AG10803 (cell line): ENCODE measurements around the gene RBPJL.

Source experiments
- DNase-seq: peaks from one replicate; pipeline ENCODE4 v3.0.0; 2010; ENCODE audit warnings: low read depth
- H3K4me3 ChIP-seq: 2 replicates; pipeline ENCODE4 v1.5.1; 2011; ENCODE audit warnings: mild to moderate bottlenecking, low read length, control low read depth
- TF ChIP-seq, protein P1 (sequence below): conservative IDR thresholded peaks from 2 replicates; pipeline ENCODE4 v1.5.1; 2011; ENCODE audit warnings: mild to moderate bottlenecking, low read length, control low read depth, inconsistent platforms

The RBPJL gene

DNA sequence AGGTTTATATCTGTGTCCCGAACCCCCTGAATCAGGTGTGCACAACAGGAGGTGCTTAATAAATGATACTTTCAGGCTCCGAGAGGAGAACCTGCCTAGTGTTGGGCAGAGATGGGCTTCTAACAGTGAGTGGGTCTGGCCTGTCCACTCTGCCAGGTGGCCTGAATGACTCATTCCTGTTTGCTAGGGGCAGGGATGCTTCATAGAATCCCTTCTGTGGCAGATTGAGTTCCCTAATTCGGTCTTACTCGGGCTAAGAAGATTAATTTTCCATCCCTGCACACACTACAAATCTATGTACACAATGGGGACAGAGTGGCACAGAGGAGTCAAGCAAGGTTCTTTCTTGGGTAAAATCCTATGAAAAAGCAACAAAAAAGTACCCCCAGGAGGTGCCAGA is 21.8 kb downstream of the RBPJL start:
- no peak overlapping the region for H3K4me3 ChIP-seq
- TF ChIP-seq, protein P1, sequence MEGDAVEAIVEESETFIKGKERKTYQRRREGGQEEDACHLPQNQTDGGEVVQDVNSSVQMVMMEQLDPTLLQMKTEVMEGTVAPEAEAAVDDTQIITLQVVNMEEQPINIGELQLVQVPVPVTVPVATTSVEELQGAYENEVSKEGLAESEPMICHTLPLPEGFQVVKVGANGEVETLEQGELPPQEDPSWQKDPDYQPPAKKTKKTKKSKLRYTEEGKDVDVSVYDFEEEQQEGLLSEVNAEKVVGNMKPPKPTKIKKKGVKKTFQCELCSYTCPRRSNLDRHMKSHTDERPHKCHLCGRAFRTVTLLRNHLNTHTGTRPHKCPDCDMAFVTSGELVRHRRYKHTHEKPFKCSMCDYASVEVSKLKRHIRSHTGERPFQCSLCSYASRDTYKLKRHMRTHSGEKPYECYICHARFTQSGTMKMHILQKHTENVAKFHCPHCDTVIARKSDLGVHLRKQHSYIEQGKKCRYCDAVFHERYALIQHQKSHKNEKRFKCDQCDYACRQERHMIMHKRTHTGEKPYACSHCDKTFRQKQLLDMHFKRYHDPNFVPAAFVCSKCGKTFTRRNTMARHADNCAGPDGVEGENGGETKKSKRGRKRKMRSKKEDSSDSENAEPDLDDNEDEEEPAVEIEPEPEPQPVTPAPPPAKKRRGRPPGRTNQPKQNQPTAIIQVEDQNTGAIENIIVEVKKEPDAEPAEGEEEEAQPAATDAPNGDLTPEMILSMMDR, result no peak
- no peak for DNase-seq

DNA sequence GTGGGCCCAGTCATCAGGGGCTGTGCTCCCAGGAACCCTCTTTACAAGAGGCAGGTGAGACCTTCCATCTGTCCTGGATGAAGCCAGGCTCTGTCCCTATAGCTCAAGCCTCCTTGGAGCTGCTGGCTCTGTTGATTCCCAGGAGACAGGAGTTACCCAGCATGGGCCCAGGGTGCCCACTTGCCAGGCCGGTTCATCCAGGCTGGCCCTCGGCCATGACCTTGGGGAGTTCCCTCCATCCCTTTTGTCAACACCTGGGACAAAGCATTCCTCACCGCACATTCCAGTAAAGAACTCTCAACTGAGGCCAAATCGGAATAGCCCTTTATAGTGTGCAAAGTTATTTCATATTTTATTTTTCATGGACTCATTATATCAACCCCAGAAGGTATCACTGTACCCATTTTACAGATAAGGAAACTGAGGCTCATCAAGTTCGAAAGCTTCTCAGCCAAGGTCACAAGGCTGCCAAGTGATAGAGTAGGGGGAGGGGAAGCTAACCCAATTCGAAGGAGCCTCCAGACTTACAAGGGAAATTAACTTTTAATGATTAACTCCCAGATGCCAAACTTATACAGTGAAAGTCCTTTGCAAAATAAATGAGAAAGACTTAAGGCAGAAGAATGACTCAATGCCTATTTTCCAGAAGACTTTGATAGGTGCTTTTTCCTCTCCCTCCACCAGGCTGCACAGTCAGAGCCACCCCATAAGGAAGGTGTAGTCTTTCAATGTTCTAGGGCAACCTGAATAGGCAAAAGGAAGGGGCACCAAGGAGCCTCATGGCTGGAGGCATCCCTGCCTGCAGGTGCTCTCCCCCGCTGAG is 23.1 kb downstream of the RBPJL start:
- TF ChIP-seq, protein P1, result no peak
- no peak overlapping the region for H3K4me3 ChIP-seq
- no peak for DNase-seq

DNA sequence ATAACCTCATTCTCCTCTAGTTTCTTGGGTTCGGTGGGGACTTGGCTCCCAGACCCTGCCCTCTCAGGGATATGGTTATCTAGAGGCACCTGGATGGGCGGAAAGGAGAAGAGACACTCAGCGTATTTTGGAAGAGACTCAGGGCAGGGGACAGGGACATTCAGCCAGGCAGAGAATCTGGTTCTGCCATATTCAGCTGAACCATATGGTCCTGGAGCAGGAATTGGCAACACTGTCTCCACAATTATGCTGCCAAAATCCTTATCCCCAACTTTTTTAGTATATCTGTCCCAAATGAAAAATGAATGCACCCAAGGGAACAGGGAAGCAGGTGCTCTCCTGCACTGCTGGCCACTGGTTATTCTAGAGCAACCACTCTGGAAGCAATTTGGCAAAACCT is 23.8 kb downstream of the RBPJL start:
- TF ChIP-seq, protein P1, result no peak
- H3K4me3 ChIP-seq, result no peak overlapping the region
- no peak for DNase-seq

- peak; percentile 93 for DNase-seq
- no peak overlapping the region; the same call in 1 of the 2 replicates for H3K4me3 ChIP-seq
- TF ChIP-seq, protein P1, result no peak
Measured at GRCh38 chr20:45336530-45337366, 30.1 kb downstream of the RBPJL start.

GRCh38 chr20:45337367-45338120 is 30.9 kb downstream of the RBPJL start:
- DNase-seq, result peak; percentile 96
- no peak overlapping the region for H3K4me3 ChIP-seq
- TF ChIP-seq, protein P1, result no peak

DNA sequence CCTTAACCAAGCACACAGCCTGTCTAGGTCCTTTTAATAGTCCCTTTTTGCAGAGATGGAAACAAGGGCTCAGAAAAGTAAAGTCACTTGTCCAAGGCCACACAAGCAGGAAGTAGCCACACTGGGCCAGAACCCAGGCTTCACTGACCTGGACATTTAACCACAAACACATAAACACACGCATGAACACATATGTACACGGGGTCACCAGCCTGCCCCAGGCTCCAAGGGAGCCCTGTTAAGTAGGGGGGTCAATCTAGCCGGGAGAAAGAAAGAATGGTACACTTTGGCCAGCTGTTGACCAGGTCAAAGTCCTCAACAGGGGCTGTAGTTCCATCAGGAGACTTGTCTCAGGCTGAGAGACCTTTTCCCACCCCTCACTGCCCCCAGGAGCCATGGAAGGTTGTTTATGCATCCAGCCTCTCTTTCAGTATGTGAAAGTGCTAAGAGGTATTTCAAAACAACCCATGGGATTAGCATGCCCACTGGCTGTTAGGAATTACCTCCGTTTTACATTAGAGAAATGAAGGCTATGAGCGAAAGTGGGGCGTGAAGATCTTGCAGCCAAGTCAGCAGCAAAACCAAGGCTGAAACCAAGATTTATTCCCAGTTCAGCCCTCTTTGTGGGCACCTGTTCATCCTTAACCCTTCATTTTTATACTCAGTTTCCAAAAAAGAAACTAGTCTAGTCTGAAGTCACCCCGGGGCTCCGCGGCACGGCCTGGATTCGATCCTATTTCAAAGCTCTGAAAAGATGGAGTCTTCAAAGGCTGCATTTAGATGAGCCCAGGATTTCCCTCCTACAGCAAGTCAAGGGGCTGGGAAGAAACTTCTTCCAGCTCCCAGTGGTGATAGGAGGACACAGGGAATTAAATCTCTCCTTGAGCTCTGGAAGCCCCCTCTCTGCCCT is 31.7 kb downstream of the RBPJL start:
- no peak overlapping the region for H3K4me3 ChIP-seq
- peak; percentile 56 for DNase-seq
- TF ChIP-seq, protein P1, result no peak
